Renal cortex interstitium (tissue), 11 donors: ENCODE measurements around the gene TMEM217. TPM values are rescaled to one million over a fixed set of nuclear protein-coding genes. Genes with fewer than 3 reads are reported as not detected.

Experiments used
- DNase-seq, 11 donors: peaks; one replicate each; pipeline ENCODE4 v3.0.0-alpha.2; 2013; ENCODE audit warnings: low read depth in 9 of 11, low spot score in 4 of 11; ENCODE audit errors: extremely low read depth in 1 of 11
- polyA plus RNA-seq, 3 donors: library from polyadenylated mRNA; unstranded; fragments of 120-200 nt; gene quantifications; one replicate each; pipeline ENCODE4 v1.2.1, GENCODE V29; 2013; ENCODE audit not compliant: insufficient read length in 3 of 3

TMEM217 gene
- polyA plus RNA-seq, 3 donors = 1.0 to 2.5 (median 2.1) TPM

DNA sequence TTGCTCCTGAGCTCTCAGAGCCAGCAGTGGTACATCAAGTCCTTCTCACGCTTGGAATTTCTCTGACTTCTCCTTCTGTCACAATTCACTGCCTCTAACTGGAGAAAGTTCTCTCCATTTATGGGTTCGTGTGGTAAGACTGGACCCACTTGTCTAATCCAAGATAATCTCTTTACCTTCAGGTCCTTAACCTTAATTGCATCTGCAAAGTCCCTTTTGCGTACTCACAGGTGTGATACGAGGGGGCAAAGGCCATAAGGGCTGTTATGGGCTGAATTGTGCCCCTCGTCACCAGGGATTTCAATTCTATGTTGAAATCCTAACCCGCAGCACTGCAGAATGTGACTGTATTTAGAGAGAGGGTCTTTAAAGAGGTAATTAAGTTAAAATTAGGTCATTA lies 27.8 kb downstream of the TMEM217 start:
- DNase-seq = no peak

- DNase-seq = no peak
Measured at GRCh38 chr6:37225350-37226169, 32.4 kb downstream of the TMEM217 start.

- DNase-seq = no peak
Measured at GRCh38 chr6:37222992-37223391, 35.0 kb downstream of the TMEM217 start.

DNA sequence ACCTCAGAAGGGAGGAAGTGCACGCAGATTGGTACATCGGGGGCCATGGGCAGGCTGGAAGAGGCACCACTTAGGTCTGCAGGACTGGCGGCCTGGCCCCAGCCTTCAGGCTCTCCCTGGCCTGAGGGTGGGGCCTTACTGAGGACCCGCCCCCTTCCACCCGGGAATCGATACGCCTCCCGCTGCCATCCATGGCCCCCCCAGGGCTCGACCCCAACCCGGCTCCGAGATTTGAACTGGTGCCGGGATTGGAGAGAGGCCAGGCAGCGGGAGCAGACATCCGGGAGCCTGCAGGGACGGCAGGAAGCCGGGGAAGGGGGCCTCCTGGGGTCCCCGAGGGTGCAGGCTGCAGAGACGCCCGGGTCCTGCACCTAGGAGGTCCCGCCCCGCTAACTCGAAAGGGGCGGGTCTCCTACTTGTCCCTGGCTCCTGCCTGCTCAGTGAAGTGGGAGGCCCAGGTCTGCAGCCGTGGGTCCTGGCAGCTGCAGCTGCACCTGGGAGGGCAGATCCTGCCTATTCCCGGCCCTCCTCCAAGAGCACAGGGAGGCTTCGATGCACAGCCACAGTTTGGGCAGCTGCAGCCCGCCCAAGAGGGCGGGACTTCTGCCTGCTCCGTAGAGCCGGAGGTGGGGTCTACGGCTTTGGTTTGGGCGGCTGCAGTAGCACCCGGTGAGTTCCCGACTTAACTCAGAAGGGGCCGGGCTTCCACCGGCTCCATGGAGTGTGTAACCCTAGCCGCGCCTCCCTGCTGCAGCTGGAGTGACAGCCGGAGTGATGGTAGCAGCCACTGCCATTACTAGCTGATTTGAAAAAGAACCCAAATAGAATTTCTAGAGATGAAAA lies 35.6 kb downstream of the TMEM217 start:
- DNase-seq = peak; percentile 68 to 89 (median 80)

GRCh38 chr6:37221585-37222124 lies 36.3 kb downstream of the TMEM217 start:
- no peak for DNase-seq

GRCh38 chr6:37218511-37218910 lies 39.4 kb downstream of the TMEM217 start:
- DNase-seq = no peak

DNA sequence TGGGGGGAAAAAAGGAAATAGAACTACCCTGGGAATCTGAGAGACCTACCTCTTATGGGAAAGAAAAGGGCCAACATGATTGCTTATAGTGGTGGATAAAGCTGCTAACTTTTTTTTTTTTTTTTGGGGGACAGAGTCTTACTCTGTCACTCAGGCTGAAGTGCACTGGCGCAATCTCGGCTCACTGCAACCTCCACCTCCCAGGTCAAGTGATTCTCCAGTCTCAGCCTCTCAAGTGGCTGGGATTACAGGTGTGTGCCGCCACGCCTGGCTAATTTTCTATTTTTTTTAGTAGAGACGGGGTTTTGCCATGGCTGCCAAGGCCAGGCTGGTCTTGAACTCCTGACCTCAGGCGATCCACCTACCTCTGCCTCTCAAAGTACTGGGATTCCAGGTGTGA lies 39.9 kb downstream of the TMEM217 start:
- no peak for DNase-seq

- DNase-seq = no peak
Measured at GRCh38 chr6:37212268-37212667, 45.7 kb downstream of the TMEM217 start.

DNA sequence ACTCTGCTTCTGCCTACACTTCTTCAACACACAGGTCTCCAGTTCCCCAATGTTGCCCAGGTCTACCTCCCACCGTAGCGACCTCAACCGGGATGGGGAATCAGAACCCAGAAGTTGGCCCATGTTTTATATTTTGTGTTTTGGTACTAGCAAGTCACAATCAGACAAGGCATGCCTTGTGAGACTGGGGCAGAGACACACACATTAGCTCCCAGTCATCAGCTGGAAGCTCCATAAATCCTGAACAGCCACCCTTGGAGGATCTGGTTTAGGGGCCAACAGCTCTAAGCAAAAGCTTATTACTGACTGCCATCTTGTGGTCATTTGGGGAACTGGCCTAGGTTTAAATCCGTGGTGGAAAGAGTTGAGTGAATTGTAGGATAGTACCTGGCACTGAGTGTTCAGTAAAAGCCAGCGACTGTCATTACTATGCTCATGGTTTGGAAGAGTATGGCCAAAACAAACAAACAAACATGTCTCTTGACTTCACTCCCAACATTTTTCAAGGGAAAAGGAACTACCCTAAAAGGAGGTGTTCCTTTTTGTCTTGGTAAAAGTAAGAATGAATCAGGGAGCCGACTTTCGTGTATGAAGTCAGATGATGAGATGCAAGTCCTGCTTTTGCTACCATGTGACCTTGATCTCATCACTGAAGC lies 47.5 kb downstream of the TMEM217 start:
- peak; percentile 69 to 88 (median 80) for DNase-seq

GRCh38 chr6:37209461-37210205 lies 48.3 kb downstream of the TMEM217 start:
- DNase-seq = no peak

GRCh38 chr6:37208793-37209192 lies 49.2 kb downstream of the TMEM217 start:
- DNase-seq = no peak

- DNase-seq = peak in 1 of 11 donors; percentile 34
Measured at GRCh38 chr6:37207903-37208456, 50.0 kb downstream of the TMEM217 start.

DNA sequence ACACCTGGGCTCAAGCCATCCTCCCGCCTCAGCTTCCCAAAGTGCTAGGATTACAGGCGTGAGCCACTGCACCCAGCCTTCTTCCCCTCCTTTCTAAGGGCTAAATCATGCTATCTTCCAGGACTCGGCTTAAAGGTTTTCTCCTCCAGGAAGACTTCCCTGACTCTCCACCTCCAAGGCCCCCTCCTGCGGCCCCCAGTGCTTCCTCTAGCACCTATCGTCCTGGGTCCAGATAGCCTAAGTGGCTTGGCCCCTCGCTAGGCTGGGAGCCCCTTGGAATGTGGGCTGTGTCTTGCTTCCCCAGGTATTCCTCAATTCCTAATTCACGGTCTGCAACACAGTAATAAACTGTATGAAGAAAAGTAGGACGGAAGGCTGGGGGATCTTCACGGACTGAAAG lies 51.3 kb downstream of the TMEM217 start:
- DNase-seq = no peak

- no peak for DNase-seq
Measured at GRCh38 chr6:37205997-37206340, 52.0 kb downstream of the TMEM217 start.

GRCh38 chr6:37205175-37205996 lies 52.6 kb downstream of the TMEM217 start:
- no peak for DNase-seq

- no peak for DNase-seq
Measured at GRCh38 chr6:37204014-37204751, 53.8 kb downstream of the TMEM217 start.
